ENCODE results near the gene EPHA5. TPM values are rescaled to one million over a fixed set of nuclear protein-coding genes. Genes with fewer than 3 reads are reported as not detected.

The EPHA5 gene
- total RNA-seq, 1 donor: not detected

- no peaks in the 10 kb centered on the region for H3K4me1 ChIP-seq (ENCODE audit: insufficient read depth, low read length)
- H3K27me3 ChIP-seq (ENCODE audit: insufficient read depth, low read length): no peaks in the 10 kb centered on the region
- H3K9me3 ChIP-seq (ENCODE audit: low read depth, low read length): no peaks in the 10 kb centered on the region
- no peak overlapping the region for H3K4me3 ChIP-seq (ENCODE audit: low read length)
Measured at GRCh38 chr4:65482410-65482809, 187.9 kb downstream of the EPHA5 start.

GRCh38 chr4:65472531-65472930 is 197.8 kb downstream of the EPHA5 start:
- Histone ChIP-seq H3K9me3 (ENCODE audit: low read depth, low read length) (no peaks in the 10 kb centered on the region), H3K4me3 (ENCODE audit: low read length) (no peak overlapping the region), H3K4me1 (ENCODE audit: insufficient read depth, low read length) (no peaks in the 10 kb centered on the region), H3K27me3 (ENCODE audit: insufficient read depth, low read length) (no peaks in the 10 kb centered on the region)

GRCh38 chr4:65467068-65467680 is 203.1 kb downstream of the EPHA5 start:
- Histone ChIP-seq H3K9me3 (ENCODE audit: low read depth, low read length) (no peaks in the 10 kb centered on the region), H3K27me3 (ENCODE audit: insufficient read depth, low read length) (no peaks in the 10 kb centered on the region), H3K4me1 (ENCODE audit: insufficient read depth, low read length) (no peaks in the 10 kb centered on the region), H3K4me3 (ENCODE audit: low read length) (no peak overlapping the region)

- H3K4me1 ChIP-seq (ENCODE audit: insufficient read depth, low read length): no peaks in the 10 kb centered on the region
- no peak overlapping the region for H3K4me3 ChIP-seq (ENCODE audit: low read length)
- H3K27me3 ChIP-seq (ENCODE audit: insufficient read depth, low read length): no peaks in the 10 kb centered on the region
- H3K9me3 ChIP-seq (ENCODE audit: low read depth, low read length): no peaks in the 10 kb centered on the region
Measured at GRCh38 chr4:65461781-65462180, 208.5 kb downstream of the EPHA5 start.

- Histone ChIP-seq H3K4me3 (ENCODE audit: low read length) (no peak overlapping the region), H3K9me3 (ENCODE audit: low read depth, low read length) (no peaks in the 10 kb centered on the region), H3K27me3 (ENCODE audit: insufficient read depth, low read length) (no peaks in the 10 kb centered on the region), H3K4me1 (ENCODE audit: insufficient read depth, low read length) (no peaks in the 10 kb centered on the region)
Measured at GRCh38 chr4:65457011-65457410, 213.3 kb downstream of the EPHA5 start.

GRCh38 chr4:65456579-65456978 is 213.7 kb downstream of the EPHA5 start:
- Histone ChIP-seq H3K4me3 (ENCODE audit: low read length) (no peak overlapping the region), H3K9me3 (ENCODE audit: low read depth, low read length) (no peaks in the 10 kb centered on the region), H3K27me3 (ENCODE audit: insufficient read depth, low read length) (no peaks in the 10 kb centered on the region), H3K4me1 (ENCODE audit: insufficient read depth, low read length) (no peaks in the 10 kb centered on the region)

- no peaks in the 10 kb centered on the region for H3K9me3 ChIP-seq (ENCODE audit: low read depth, low read length)
- H3K4me3 ChIP-seq (ENCODE audit: low read length): no peak overlapping the region
- no peaks in the 10 kb centered on the region for H3K4me1 ChIP-seq (ENCODE audit: insufficient read depth, low read length)
Measured at GRCh38 chr4:65453398-65453797, 216.9 kb downstream of the EPHA5 start.

GRCh38 chr4:65450899-65451298 is 219.4 kb downstream of the EPHA5 start:
- Histone ChIP-seq H3K27me3 (ENCODE audit: insufficient read depth, low read length) (no peaks in the 10 kb centered on the region), H3K4me1 (ENCODE audit: insufficient read depth, low read length) (no peaks in the 10 kb centered on the region), H3K4me3 (ENCODE audit: low read length) (no peak overlapping the region), H3K9me3 (ENCODE audit: low read depth, low read length) (no peaks in the 10 kb centered on the region)

More at GRCh38 chr4:65453398-65453797, 216.9 kb downstream of the EPHA5 start:
- no peaks in the 10 kb centered on the region for H3K27me3 ChIP-seq (ENCODE audit: insufficient read depth, low read length)

GRCh38 chr4:65437102-65437501 is 233.2 kb downstream of the EPHA5 start:
- no peaks in the 10 kb centered on the region for H3K27me3 ChIP-seq (ENCODE audit: insufficient read depth, low read length)
- H3K4me1 ChIP-seq (ENCODE audit: insufficient read depth, low read length): no peaks in the 10 kb centered on the region
- no peak overlapping the region for H3K4me3 ChIP-seq (ENCODE audit: low read length)
- no peaks in the 10 kb centered on the region for H3K9me3 ChIP-seq (ENCODE audit: low read depth, low read length)

GRCh38 chr4:65422109-65422508 is 248.2 kb downstream of the EPHA5 start:
- H3K9me3 ChIP-seq (ENCODE audit: low read depth, low read length): no peaks in the 10 kb centered on the region
- H3K27me3 ChIP-seq (ENCODE audit: insufficient read depth, low read length): no peaks in the 10 kb centered on the region
- H3K4me1 ChIP-seq (ENCODE audit: insufficient read depth, low read length): no peaks in the 10 kb centered on the region
- H3K4me3 ChIP-seq (ENCODE audit: low read length): no peak overlapping the region

- Histone ChIP-seq H3K4me1 (ENCODE audit: insufficient read depth, low read length) (no peaks in the 10 kb centered on the region), H3K27me3 (ENCODE audit: insufficient read depth, low read length) (no peaks in the 10 kb centered on the region), H3K9me3 (ENCODE audit: low read depth, low read length) (no peaks in the 10 kb centered on the region), H3K4me3 (ENCODE audit: low read length) (no peak overlapping the region)
Measured at GRCh38 chr4:65420036-65420435, 250.3 kb downstream of the EPHA5 start.

GRCh38 chr4:65416891-65417290 is 253.4 kb downstream of the EPHA5 start:
- Histone ChIP-seq H3K4me1 (ENCODE audit: insufficient read depth, low read length) (no peaks in the 10 kb centered on the region), H3K27me3 (ENCODE audit: insufficient read depth, low read length) (no peaks in the 10 kb centered on the region), H3K9me3 (ENCODE audit: low read depth, low read length) (no peaks in the 10 kb centered on the region), H3K4me3 (ENCODE audit: low read length) (no peak overlapping the region)

- H3K27me3 ChIP-seq (ENCODE audit: insufficient read depth, low read length): no peaks in the 10 kb centered on the region
- H3K9me3 ChIP-seq (ENCODE audit: low read depth, low read length): no peaks in the 10 kb centered on the region
- no peak overlapping the region for H3K4me3 ChIP-seq (ENCODE audit: low read length)
- no peaks in the 10 kb centered on the region for H3K4me1 ChIP-seq (ENCODE audit: insufficient read depth, low read length)
Measured at GRCh38 chr4:65407483-65407882, 262.8 kb downstream of the EPHA5 start.

GRCh38 chr4:65401083-65401482 is 269.2 kb downstream of the EPHA5 start:
- no peak overlapping the region for H3K4me3 ChIP-seq (ENCODE audit: low read length)
- no peaks in the 10 kb centered on the region for H3K9me3 ChIP-seq (ENCODE audit: low read depth, low read length)
- no peaks in the 10 kb centered on the region for H3K27me3 ChIP-seq (ENCODE audit: insufficient read depth, low read length)
- no peaks in the 10 kb centered on the region for H3K4me1 ChIP-seq (ENCODE audit: insufficient read depth, low read length)

- Histone ChIP-seq H3K4me1 (ENCODE audit: insufficient read depth, low read length) (no peaks in the 10 kb centered on the region), H3K27me3 (ENCODE audit: insufficient read depth, low read length) (no peaks in the 10 kb centered on the region), H3K9me3 (ENCODE audit: low read depth, low read length) (peaks cover 4% of the 10 kb centered on the region), H3K4me3 (ENCODE audit: low read length) (no peak overlapping the region)
Measured at GRCh38 chr4:65399084-65399483, 271.2 kb downstream of the EPHA5 start.

GRCh38 chr4:65393078-65393477 is 277.2 kb downstream of the EPHA5 start:
- Histone ChIP-seq H3K4me3 (ENCODE audit: low read length) (no peak overlapping the region), H3K4me1 (ENCODE audit: insufficient read depth, low read length) (no peaks in the 10 kb centered on the region), H3K9me3 (ENCODE audit: low read depth, low read length) (peaks cover 16% of the 10 kb centered on the region), H3K27me3 (ENCODE audit: insufficient read depth, low read length) (no peaks in the 10 kb centered on the region)

Measured in mononuclear cell (primary cell).